PC-3 (cell line): ENCODE results near the gene GMDS. TPM values are rescaled to one million over a fixed set of nuclear protein-coding genes. Genes with fewer than 3 reads are reported as not detected.
A peak's percentile ranks its signal among the peaks of the same experiment; 100 is the strongest.

ENCODE experiments used
- ATAC-seq: fragments of 200-7000 bp; cut with Tn5 transposase; 2 replicates; pipeline ENCODE4 v1.9.1; 2020; ENCODE audit warnings: mild to moderate bottlenecking, moderate library complexity
- BruUV-seq: library from RNA; stranded (reverse); fragments of 400-500 nt; replicated peaks from 2 replicates; lab custom pipeline; 2021; lab: Mats Ljungman, UMichigan
- CTCF ChIA-PET: fragments of 300-600 bp; sonication (Branson Sonifier 250); formaldehyde crosslinking; loops from one replicate; lab custom pipeline; 2022; ENCODE audit warnings: antibody characterized with exemption; lab: Charles Lee
- POLR2A ChIA-PET: fragments of 300-600 bp; sonication (Branson Sonifier 250); formaldehyde crosslinking; loops from one replicate; lab custom pipeline; 2022; ENCODE audit warnings: antibody characterized with exemption; ENCODE audit not compliant: unreplicated experiment; lab: Charles Lee
- DNase-seq: peaks from one replicate; pipeline ENCODE4 v3.0.0-alpha.2; 2015
- H2AFZ ChIP-seq: fragments of 300-600 bp; sonication (generic); 2 replicates; pipeline ENCODE4 v1.6.0; 2016; ENCODE audit warnings: antibody characterized with exemption, low read length
- H3F3A ChIP-seq: fragments of 300-600 bp; sonication (generic); one replicate; pipeline ENCODE4 v1.6.0; 2017; ENCODE audit warnings: antibody characterized with exemption, low read length, control low read depth, mild to moderate bottlenecking; ENCODE audit not compliant: unreplicated experiment
- H3K27ac ChIP-seq: fragments of 300-600 bp; sonication (generic); 2 replicates; pipeline ENCODE4 v1.5.1; 2016; ENCODE audit warnings: mild to moderate bottlenecking, low read length
- H3K27me3 ChIP-seq: fragments of 300-600 bp; sonication (generic); 2 replicates; pipeline ENCODE4 v1.6.1; 2016; ENCODE audit warnings: low read length, mixed read lengths
- H3K36me3 ChIP-seq: fragments of 300-600 bp; sonication (generic); 2 replicates; pipeline ENCODE4 v1.6.1; 2016; ENCODE audit warnings: low read depth, mixed run types, low read length, mixed read lengths
- H3K4me1 ChIP-seq: fragments of 300-600 bp; sonication (generic); 2 replicates; pipeline ENCODE4 v1.5.1; 2016; ENCODE audit warnings: low read length; ENCODE audit not compliant: insufficient read depth
- H3K4me2 ChIP-seq: fragments of 300-600 bp; sonication (generic); 2 replicates; pipeline ENCODE4 v1.6.0; 2016; ENCODE audit warnings: low read length
- H3K4me3 ChIP-seq: fragments of 300-600 bp; sonication (generic); 2 replicates; pipeline ENCODE4 v1.5.1; 2016; ENCODE audit warnings: mild to moderate bottlenecking, low read length, mixed read lengths
- H3K79me2 ChIP-seq: fragments of 300-600 bp; sonication (generic); 2 replicates; pipeline ENCODE4 v1.6.1; 2017; ENCODE audit warnings: low read length, mixed read lengths
- H3K9ac ChIP-seq: fragments of 300-600 bp; sonication (generic); 2 replicates; pipeline ENCODE4 v1.6.0; 2016; ENCODE audit warnings: mild to moderate bottlenecking, low read length
- H3K9me2 ChIP-seq: fragments of 300-600 bp; sonication (generic); replicated peaks from 2 replicates; pipeline ENCODE4 v1.6.1; 2016; ENCODE audit warnings: mixed run types, low read length, mixed read lengths
- H3K9me3 ChIP-seq: fragments of 300-600 bp; sonication (generic); 2 replicates; pipeline ENCODE4 v1.6.1; 2016; ENCODE audit warnings: low read length, mixed read lengths
- H4K20me1 ChIP-seq: fragments of 300-600 bp; sonication (generic); 2 replicates; pipeline ENCODE4 v1.6.1; 2016; ENCODE audit warnings: low read length, mixed read lengths
- EZH2 ChIP-seq: fragments of 300-600 bp; sonication (generic); IDR thresholded peaks from one replicate; pipeline ENCODE4 v1.6.1; 2017; ENCODE audit warnings: antibody characterized with exemption, mild to moderate bottlenecking, low read length; ENCODE audit not compliant: unreplicated experiment
- EZH2phosphoT487 ChIP-seq: fragments of 300-600 bp; sonication (generic); IDR thresholded peaks from 2 replicates; pipeline ENCODE4 v1.6.1; 2018; ENCODE audit warnings: mild to moderate bottlenecking, antibody characterized with exemption, low read length, borderline replicate concordance
- intact Hi-C: fragments of 100-400 bp; cut with micrococcal nuclease; formaldehyde crosslinking; loops from 2 replicates; pipeline ENCODE4 v1.9.0; 2023
- total RNA-seq: library from RNA; depleted of rRNA; stranded (reverse); fragments of >200 nt; gene quantifications from 2 replicates; pipeline ENCODE4 v1.2.3, GENCODE V29; 2014
- TF ChIP-seq, protein P1 (sequence below): fragments of 300-600 bp; sonication (generic); conservative IDR thresholded peaks from 2 replicates; pipeline ENCODE4 v1.5.1; 2017; ENCODE audit warnings: antibody characterized with exemption, low read depth, mild to moderate bottlenecking, low read length

Gene GMDS
- total RNA-seq, 1 experiment from 2014 or later: 18.3 TPM

- no peaks in the 10 kb centered on the region for H3K27me3 ChIP-seq
- intact Hi-C loops: no loop called here
- H3K4me3 ChIP-seq: no peak overlapping the region
- H3F3A ChIP-seq: no peaks in the 10 kb centered on the region
- H3K27ac ChIP-seq: no peak overlapping the region
- ChIA-PET POLR2A (interaction anchor here (0.5 kb wide), 1 partner anchor 46 kb away, joined by 3 read pairs; no protein-coding TSS in a partner anchor), CTCF (no interaction called here)
- no peaks in the 10 kb centered on the region for H3K79me2 ChIP-seq
- no peak for TF ChIP-seq EZH2
- TF ChIP-seq EZH2phosphoT487: no peak
- TF ChIP-seq, protein P1, sequence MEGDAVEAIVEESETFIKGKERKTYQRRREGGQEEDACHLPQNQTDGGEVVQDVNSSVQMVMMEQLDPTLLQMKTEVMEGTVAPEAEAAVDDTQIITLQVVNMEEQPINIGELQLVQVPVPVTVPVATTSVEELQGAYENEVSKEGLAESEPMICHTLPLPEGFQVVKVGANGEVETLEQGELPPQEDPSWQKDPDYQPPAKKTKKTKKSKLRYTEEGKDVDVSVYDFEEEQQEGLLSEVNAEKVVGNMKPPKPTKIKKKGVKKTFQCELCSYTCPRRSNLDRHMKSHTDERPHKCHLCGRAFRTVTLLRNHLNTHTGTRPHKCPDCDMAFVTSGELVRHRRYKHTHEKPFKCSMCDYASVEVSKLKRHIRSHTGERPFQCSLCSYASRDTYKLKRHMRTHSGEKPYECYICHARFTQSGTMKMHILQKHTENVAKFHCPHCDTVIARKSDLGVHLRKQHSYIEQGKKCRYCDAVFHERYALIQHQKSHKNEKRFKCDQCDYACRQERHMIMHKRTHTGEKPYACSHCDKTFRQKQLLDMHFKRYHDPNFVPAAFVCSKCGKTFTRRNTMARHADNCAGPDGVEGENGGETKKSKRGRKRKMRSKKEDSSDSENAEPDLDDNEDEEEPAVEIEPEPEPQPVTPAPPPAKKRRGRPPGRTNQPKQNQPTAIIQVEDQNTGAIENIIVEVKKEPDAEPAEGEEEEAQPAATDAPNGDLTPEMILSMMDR: no peak
- H4K20me1 ChIP-seq: peaks cover 4% of the 10 kb centered on the region; the same call in 1 of the 2 replicates
- no peak for DNase-seq
- BruUV-seq: no TSS peak
- no peak overlapping the region for H3K9ac ChIP-seq
- H3K9me3 ChIP-seq: no peaks in the 10 kb centered on the region
- no peaks in the 10 kb centered on the region for H3K9me2 ChIP-seq
- H2AFZ ChIP-seq: no peak overlapping the region
- no peaks in the 10 kb centered on the region for H3K36me3 ChIP-seq
- no peak for ATAC-seq
- no peak overlapping the region for H3K4me2 ChIP-seq
- peaks cover 14% of the 10 kb centered on the region for H3K4me1 ChIP-seq
Measured at GRCh38 chr6:2030682-2031244, 214.6 kb downstream of the GMDS start.

- Histone ChIP-seq H3K4me1 (peaks cover 14% of the 10 kb centered on the region), H3K9me3 (no peaks in the 10 kb centered on the region), H3K4me2 (no peak overlapping the region), H3K9me2 (no peaks in the 10 kb centered on the region), H3K79me2 (no peaks in the 10 kb centered on the region), H2AFZ (no peak overlapping the region), H3K4me3 (no peak overlapping the region), H3F3A (no peaks in the 10 kb centered on the region), H3K9ac (no peak overlapping the region), H4K20me1 (peaks cover 4% of the 10 kb centered on the region; the same call in 1 of the 2 replicates), H3K27ac (no peak overlapping the region), H3K27me3 (no peaks in the 10 kb centered on the region), H3K36me3 (no peaks in the 10 kb centered on the region)
- ATAC-seq (no peak), DNase-seq (no peak)
- intact Hi-C loops: no loop called here
- ChIA-PET CTCF (interaction anchor here (0.7 kb wide), 1 partner anchor 75 kb away, joined by 4 read pairs; no protein-coding TSS in a partner anchor), POLR2A (interaction anchor here (0.5 kb wide), 1 partner anchor 45 kb away, joined by 3 read pairs; no protein-coding TSS in a partner anchor)
- TF ChIP-seq EZH2phosphoT487: no peak
- TF ChIP-seq EZH2: no peak
- TF ChIP-seq, protein P1: no peak
- BruUV-seq: no TSS peak
Measured at GRCh38 chr6:2029952-2030351, 215.5 kb downstream of the GMDS start.

GRCh38 chr6:2029130-2029794 lies 216.1 kb downstream of the GMDS start:
- Histone ChIP-seq H4K20me1 (peaks cover 4% of the 10 kb centered on the region; the same call in 1 of the 2 replicates), H3K27me3 (no peaks in the 10 kb centered on the region), H3K4me2 (peak overlapping the region; percentile 46), H3K79me2 (no peaks in the 10 kb centered on the region), H3K9ac (no peak overlapping the region), H3K4me3 (no peak overlapping the region), H3K4me1 (peaks cover 14% of the 10 kb centered on the region), H3F3A (no peaks in the 10 kb centered on the region), H3K9me3 (no peaks in the 10 kb centered on the region), H2AFZ (no peak overlapping the region), H3K27ac (no peak overlapping the region), H3K36me3 (no peaks in the 10 kb centered on the region), H3K9me2 (no peaks in the 10 kb centered on the region)
- intact Hi-C loops: no loop called here
- CTCF ChIA-PET: interaction anchor here (0.7 kb wide), 1 partner anchor 75 kb away, joined by 4 read pairs; no protein-coding TSS in a partner anchor
- BruUV-seq: no TSS peak
- ATAC-seq: peak; percentile 68
- TF ChIP-seq EZH2 (no peak), EZH2phosphoT487 (no peak)
- TF ChIP-seq, protein P1: no peak
- DNase-seq: peak; percentile 62
- POLR2A ChIA-PET: no interaction called here
